CD4-positive, alpha-beta T cell (primary cell): ENCODE measurements around the gene NEGR1. TPM values are rescaled to one million over a fixed set of nuclear protein-coding genes. Genes with fewer than 3 reads are reported as not detected.

Experiments used
- ATAC-seq: fragments of 200-7000 bp; cut with Tn5 transposase; one replicate; pipeline ENCODE4 v1.10.0; 2022; ENCODE audit warnings: mild to moderate bottlenecking; ENCODE audit not compliant: poor library complexity
- CTCF ChIA-PET: fragments of 350-600 bp; sonication (Branson Sonifier 250); formaldehyde crosslinking; loops from one replicate; lab custom pipeline; 2021; ENCODE audit warnings: antibody characterized with exemption, inconsistent platforms; lab: Charles Lee
- POLR2A ChIA-PET: fragments of 350-600 bp; sonication (Branson Sonifier 250); formaldehyde crosslinking; loops from one replicate; lab custom pipeline; 2021; ENCODE audit warnings: antibody characterized with exemption, inconsistent platforms; lab: Charles Lee
- DNase-seq, 14 experiments: peaks; one replicate each; pipeline ENCODE4 v3.0.0-alpha.2; 2013 to 2020; ENCODE audit warnings: mixed read lengths in 2 of 14
- H3K27ac ChIP-seq, 2 donors: one replicate each; pipeline versions ENCODE4 v1.5.1 to v1.7.0; 2013; ENCODE audit warnings: low read length in 2 of 2, low read depth in 1 of 2, mild to moderate bottlenecking in 1 of 2
- H3K27me3 ChIP-seq, 2 experiments: 1 replicate in 1 of 2; 2 replicates in 1 of 2; pipeline versions ENCODE4 v1.6.1 to v1.7.0; 2013; ENCODE audit warnings: low read length in 2 of 2, control low read depth in 1 of 2, mild to moderate bottlenecking in 1 of 2, moderate library complexity in 1 of 2; ENCODE audit not compliant: insufficient read depth in 2 of 2, control insufficient read depth in 1 of 2
- H3K36me3 ChIP-seq: one replicate; pipeline ENCODE4 v1.6.1; 2013; ENCODE audit warnings: low read length, control low read depth; ENCODE audit not compliant: insufficient read depth
- H3K4me1 ChIP-seq: one replicate; pipeline ENCODE4 v1.6.1; 2013; ENCODE audit warnings: low read length, control low read depth; ENCODE audit not compliant: insufficient read depth
- H3K4me3 ChIP-seq: one replicate; pipeline ENCODE4 v1.5.1; 2013; ENCODE audit warnings: mild to moderate bottlenecking, low read length, moderate library complexity
- H3K9me3 ChIP-seq, 2 experiments: 1 replicate in 1 of 2; 2 replicates in 1 of 2; pipeline versions ENCODE4 v1.6.1 to v1.7.0; 2013; ENCODE audit warnings: low read length in 2 of 2, mild to moderate bottlenecking in 2 of 2, control low read depth in 1 of 2, moderate library complexity in 1 of 2; ENCODE audit not compliant: control insufficient read depth in 1 of 2, insufficient read depth in 1 of 2
- H3K27ac Mint-ChIP-seq: one replicate; pipeline ENCODE4 v1.8.0; 2020; ENCODE audit warnings: mixed read lengths
- H3K27me3 Mint-ChIP-seq: one replicate; pipeline ENCODE4 v1.8.0; 2021; ENCODE audit warnings: mixed read lengths
- H3K36me3 Mint-ChIP-seq: one replicate; pipeline ENCODE4 v1.8.0; 2021; ENCODE audit warnings: low read depth, mixed read lengths
- H3K4me1 Mint-ChIP-seq: one replicate; pipeline ENCODE4 v1.8.0; 2021; ENCODE audit warnings: low read depth, mixed read lengths
- H3K4me3 Mint-ChIP-seq: one replicate; pipeline ENCODE4 v1.8.0; 2020; ENCODE audit warnings: mild to moderate bottlenecking, mixed read lengths
- H3K9me3 Mint-ChIP-seq: one replicate; pipeline ENCODE4 v1.8.0; 2020; ENCODE audit warnings: mixed read lengths
- intact Hi-C, 2 experiments: fragments of 100-400 bp; cut with DNase I in 1 of 2; cut with micrococcal nuclease in 1 of 2; formaldehyde crosslinking; loops; one replicate each; pipeline versions ENCODE4 v1.15.1 to v1.9.0; 2023 to 2025; cut with DNase I, micrococcal nuclease
- total RNA-seq, 174 experiments: library from RNA in 2 of 174; stranded (reverse) in 2 of 174; gene quantifications; one replicate each; pipeline ENCODE4 v1.2.3 and lab custom pipeline; 2021 to 2026
- TF ChIP-seq, protein P1 (sequence below): fragments of 200-600 bp; IDR thresholded peaks from one replicate; pipeline ENCODE4 v1.8.0; 2022; ENCODE audit warnings: antibody characterized with exemption, mild to moderate bottlenecking

NEGR1 gene
- total RNA-seq, 2 experiments from 2014 or later, result 0.03 TPM

DNA sequence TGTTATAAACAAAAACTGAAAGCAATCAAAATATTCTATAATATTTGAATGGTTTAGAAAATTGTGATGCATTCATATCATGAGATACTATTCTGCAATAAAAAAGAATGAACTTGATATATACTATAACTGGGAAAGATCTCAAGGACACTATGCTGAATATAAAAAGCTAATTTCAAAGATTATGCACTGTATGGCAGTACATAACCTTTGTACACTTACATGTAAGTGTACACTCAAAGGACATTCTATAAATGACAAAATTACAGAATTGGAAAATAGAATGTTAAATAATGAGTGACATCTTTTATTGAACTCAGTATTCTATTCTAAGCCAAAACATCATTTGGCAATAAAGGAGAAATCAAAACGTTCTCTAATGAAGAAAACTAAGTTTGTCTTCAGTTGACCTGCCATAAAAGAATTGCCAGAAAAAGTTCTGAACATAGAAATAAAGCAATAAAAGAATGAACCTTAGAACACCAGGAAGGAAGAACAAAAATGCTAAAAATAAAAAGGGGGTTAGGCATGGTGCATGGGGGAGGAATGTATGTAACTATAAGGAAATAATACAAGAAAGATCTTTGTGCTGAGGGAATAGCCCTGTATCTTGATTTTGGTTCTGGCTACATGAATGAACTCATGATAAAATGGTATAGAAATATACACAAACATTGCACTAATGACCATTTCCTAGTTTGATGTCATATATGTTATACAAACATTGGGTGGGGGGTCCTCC is 519.7 kb downstream of the NEGR1 start:
- Mint-ChIP-seq H3K4me3 (no peak overlapping the region), H3K27me3 (no peaks in the 10 kb centered on the region), H3K9me3 (peaks cover 3% of the 10 kb centered on the region), H3K27ac (no peak overlapping the region), H3K4me1 (no peaks in the 10 kb centered on the region), H3K36me3 (no peaks in the 10 kb centered on the region)
- TF ChIP-seq, protein P1, sequence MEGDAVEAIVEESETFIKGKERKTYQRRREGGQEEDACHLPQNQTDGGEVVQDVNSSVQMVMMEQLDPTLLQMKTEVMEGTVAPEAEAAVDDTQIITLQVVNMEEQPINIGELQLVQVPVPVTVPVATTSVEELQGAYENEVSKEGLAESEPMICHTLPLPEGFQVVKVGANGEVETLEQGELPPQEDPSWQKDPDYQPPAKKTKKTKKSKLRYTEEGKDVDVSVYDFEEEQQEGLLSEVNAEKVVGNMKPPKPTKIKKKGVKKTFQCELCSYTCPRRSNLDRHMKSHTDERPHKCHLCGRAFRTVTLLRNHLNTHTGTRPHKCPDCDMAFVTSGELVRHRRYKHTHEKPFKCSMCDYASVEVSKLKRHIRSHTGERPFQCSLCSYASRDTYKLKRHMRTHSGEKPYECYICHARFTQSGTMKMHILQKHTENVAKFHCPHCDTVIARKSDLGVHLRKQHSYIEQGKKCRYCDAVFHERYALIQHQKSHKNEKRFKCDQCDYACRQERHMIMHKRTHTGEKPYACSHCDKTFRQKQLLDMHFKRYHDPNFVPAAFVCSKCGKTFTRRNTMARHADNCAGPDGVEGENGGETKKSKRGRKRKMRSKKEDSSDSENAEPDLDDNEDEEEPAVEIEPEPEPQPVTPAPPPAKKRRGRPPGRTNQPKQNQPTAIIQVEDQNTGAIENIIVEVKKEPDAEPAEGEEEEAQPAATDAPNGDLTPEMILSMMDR, result no peak
- DNase-seq (no peak), ATAC-seq (no peak)
- H3K4me3 ChIP-seq, result no peak overlapping the region
- intact Hi-C loops, result no loop called here
- H3K27ac ChIP-seq, result no peak overlapping the region
- H3K27me3 ChIP-seq, result no peaks in the 10 kb centered on the region
- peaks cover under 1 to 12% of the 10 kb centered on the region in 2 experiments for H3K9me3 ChIP-seq
- no peaks in the 10 kb centered on the region for H3K36me3 ChIP-seq
- H3K4me1 ChIP-seq, result no peaks in the 10 kb centered on the region
- ChIA-PET CTCF (no interaction called here), POLR2A (no interaction called here)

GRCh38 chr1:71755441-71755840 is 526.9 kb downstream of the NEGR1 start:
- Mint-ChIP-seq H3K4me3 (no peak overlapping the region), H3K9me3 (no peaks in the 10 kb centered on the region), H3K4me1 (no peaks in the 10 kb centered on the region), H3K27ac (no peak overlapping the region), H3K36me3 (no peaks in the 10 kb centered on the region), H3K27me3 (no peaks in the 10 kb centered on the region)
- ATAC-seq (no peak), DNase-seq (no peak)
- ChIA-PET CTCF (no interaction called here), POLR2A (no interaction called here)
- TF ChIP-seq, protein P1, result no peak
- H3K27me3 ChIP-seq, result no peaks in the 10 kb centered on the region
- H3K36me3 ChIP-seq, result no peaks in the 10 kb centered on the region
- H3K4me3 ChIP-seq, result no peak overlapping the region
- intact Hi-C loops, result no loop called here
- no peaks in the 10 kb centered on the region for H3K4me1 ChIP-seq
- no peak overlapping the region for H3K27ac ChIP-seq
- peaks cover 0 to 6% of the 10 kb centered on the region in 2 experiments for H3K9me3 ChIP-seq

GRCh38 chr1:71753746-71754145 is 528.6 kb downstream of the NEGR1 start:
- H3K9me3 Mint-ChIP-seq, result no peaks in the 10 kb centered on the region
- no peaks in the 10 kb centered on the region for H3K27me3 ChIP-seq
- no peaks in the 10 kb centered on the region for H3K4me1 ChIP-seq
- DNase-seq (no peak), ATAC-seq (no peak)
- intact Hi-C loops, result no loop called here
- H3K36me3 Mint-ChIP-seq, result no peaks in the 10 kb centered on the region
- H3K27ac Mint-ChIP-seq, result no peak overlapping the region
- H3K27ac ChIP-seq, result no peak overlapping the region
- H3K9me3 ChIP-seq, result peaks cover 0 to 5% of the 10 kb centered on the region in 2 experiments
- ChIA-PET POLR2A (no interaction called here), CTCF (no interaction called here)
- H3K27me3 Mint-ChIP-seq, result no peaks in the 10 kb centered on the region
- no peak overlapping the region for H3K4me3 Mint-ChIP-seq
- H3K36me3 ChIP-seq, result no peaks in the 10 kb centered on the region
- H3K4me1 Mint-ChIP-seq, result no peaks in the 10 kb centered on the region
- TF ChIP-seq, protein P1, result no peak
- no peak overlapping the region for H3K4me3 ChIP-seq
